GM18909 (cell line): Measurements from ENCODE around the gene EMILIN1.

Experiments used
- ATAC-seq: cut with Tn5 transposase; IDR thresholded peaks from one replicate; pipeline ENCODE4 v1.9.1; 2021; ENCODE audit warnings: mild to moderate bottlenecking; ENCODE audit not compliant: unreplicated experiment, poor library complexity

Gene EMILIN1

GRCh38 chr2:27079233-27080139 is 1.1 kb downstream of the EMILIN1 start:
- ATAC-seq = no peak

- no peak for ATAC-seq
Measured at GRCh38 chr2:27080140-27080469, 1.7 kb downstream of the EMILIN1 start.

DNA sequence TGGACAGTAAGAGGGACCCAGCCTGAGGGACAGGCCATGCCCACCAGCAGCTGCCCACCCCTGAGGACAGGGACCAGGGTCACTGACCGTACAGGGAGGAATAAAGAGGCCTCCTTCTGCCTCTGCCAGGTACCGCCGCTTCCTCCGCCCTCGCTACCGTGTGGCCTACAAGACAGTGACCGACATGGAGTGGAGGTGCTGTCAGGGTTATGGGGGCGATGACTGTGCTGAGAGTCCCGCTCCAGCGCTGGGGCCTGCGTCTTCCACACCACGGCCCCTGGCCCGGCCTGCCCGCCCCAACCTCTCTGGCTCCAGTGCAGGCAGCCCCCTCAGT is 2.2 kb downstream of the EMILIN1 start:
- ATAC-seq = no peak

DNA sequence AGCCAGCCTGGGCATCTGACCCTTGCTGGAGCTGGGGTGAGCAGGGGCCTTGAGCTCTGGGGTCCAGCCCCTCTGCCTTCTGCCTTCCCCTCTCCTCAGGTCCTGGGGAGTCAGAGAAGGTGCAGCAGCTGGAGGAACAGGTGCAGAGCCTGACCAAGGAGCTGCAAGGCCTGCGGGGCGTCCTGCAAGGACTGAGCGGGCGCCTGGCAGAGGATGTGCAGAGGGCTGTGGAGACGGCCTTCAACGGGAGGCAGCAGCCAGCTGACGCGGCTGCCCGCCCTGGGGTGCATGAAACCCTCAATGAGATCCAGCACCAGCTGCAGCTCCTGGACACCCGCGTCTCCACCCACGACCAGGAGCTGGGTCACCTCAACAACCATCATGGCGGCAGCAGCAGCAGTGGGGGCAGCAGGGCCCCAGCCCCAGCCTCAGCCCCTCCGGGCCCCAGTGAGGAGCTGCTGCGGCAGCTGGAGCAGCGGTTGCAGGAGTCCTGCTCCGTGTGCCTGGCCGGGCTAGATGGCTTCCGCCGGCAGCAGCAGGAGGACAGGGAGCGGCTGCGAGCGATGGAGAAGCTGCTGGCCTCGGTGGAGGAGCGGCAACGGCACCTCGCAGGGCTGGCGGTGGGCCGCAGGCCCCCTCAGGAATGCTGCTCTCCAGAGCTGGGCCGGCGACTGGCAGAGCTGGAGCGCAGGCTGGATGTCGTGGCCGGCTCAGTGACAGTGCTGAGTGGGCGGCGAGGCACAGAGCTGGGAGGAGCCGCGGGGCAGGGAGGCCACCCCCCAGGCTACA is 3.8 kb downstream of the EMILIN1 start:
- no peak for ATAC-seq

- no peak for ATAC-seq
Measured at GRCh38 chr2:27082773-27083409, 4.5 kb downstream of the EMILIN1 start.

GRCh38 chr2:27083410-27084296 is 5.2 kb downstream of the EMILIN1 start:
- no peak for ATAC-seq

- ATAC-seq = no peak
Measured at GRCh38 chr2:27084297-27085061, 6.1 kb downstream of the EMILIN1 start.

- no peak for ATAC-seq
Measured at GRCh38 chr2:27085062-27085672, 6.8 kb downstream of the EMILIN1 start.

DNA sequence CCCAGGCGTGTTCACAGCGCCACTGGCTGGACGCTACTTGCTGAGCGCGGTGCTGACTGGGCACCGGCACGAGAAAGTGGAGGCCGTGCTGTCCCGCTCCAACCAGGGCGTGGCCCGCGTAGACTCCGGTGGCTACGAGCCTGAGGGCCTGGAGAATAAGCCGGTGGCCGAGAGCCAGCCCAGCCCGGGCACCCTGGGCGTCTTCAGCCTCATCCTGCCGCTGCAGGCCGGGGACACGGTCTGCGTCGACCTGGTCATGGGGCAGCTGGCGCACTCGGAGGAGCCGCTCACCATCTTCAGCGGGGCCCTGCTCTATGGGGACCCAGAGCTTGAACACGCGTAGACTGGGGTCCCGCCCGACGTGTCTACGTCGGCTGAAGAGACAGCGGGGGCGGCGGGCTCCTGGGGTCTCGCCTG is 7.3 kb downstream of the EMILIN1 start:
- ATAC-seq = peak; percentile 16

DNA sequence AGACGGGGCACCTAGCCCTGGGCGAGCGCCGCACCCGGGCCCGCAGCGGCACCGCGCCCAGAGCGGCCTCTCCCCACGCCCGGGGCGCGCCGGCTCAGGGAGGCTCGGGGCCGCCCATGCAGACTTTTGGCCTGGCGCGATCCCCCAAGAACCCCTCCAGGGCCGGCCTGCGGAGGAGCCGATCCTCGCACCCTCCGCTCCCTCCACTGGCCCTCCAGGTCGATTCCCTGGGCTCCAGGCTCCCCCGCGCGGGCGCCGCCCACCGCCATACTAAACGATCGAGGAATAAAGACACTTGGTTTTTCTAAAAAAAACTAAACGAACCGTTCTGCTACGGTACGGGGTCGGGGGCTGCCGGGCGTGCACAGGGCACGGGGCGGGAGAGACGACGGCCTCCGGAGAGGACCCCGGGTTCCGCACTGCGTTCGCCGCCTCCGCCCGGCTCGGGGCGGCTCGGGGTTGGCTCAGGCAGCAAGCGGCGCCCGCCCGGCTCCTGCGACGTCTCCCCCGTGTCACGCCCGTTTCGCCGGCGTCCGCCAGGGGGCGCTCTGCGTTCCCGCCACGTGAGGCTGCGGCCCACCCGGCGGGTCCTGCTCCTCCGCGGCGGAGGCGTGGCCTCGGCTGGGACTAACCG is 7.8 kb downstream of the EMILIN1 start:
- peak; percentile 78 for ATAC-seq

DNA sequence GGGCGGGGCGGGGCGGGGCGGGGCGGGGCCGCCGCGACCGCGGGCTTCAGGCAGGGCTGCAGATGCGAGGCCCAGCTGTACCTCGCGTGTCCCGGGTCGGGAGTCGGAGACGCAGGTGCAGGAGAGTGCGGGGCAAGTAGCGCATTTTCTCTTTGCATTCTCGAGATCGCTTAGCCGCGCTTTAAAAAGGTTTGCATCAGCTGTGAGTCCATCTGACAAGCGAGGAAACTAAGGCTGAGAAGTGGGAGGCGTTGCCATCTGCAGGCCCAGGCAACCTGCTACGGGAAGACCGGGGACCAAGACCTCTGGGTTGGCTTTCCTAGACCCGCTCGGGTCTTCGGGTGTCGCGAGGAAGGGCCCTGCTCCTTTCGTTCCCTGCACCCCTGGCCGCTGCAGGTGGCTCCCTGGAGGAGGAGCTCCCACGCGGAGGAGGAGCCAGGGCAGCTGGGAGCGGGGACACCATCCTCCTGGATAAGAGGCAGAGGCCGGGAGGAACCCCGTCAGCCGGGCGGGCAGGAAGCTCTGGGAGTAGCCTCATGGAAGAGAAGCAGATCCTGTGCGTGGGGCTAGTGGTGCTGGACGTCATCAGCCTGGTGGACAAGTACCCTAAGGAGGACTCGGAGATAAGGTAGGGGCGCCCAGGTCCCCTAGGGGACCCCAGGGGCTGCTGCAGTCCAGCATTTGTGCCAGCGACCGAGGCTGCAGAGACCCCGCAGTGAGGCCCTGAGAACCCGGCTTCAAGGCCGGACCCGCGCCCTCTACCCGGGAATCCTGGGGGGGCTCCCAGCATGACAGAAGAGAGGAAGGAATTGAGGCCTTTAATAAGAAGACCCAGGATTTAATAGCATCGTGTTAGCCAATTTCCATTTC is 8.5 kb downstream of the EMILIN1 start, which contains the start of gene KHK:
TSS of gene KHK (plus strand) at position 49 of the 870 bp plus-strand sequence. CDS start at position 537, 488 bp downstream.
- ATAC-seq = peak; percentile 7

DNA sequence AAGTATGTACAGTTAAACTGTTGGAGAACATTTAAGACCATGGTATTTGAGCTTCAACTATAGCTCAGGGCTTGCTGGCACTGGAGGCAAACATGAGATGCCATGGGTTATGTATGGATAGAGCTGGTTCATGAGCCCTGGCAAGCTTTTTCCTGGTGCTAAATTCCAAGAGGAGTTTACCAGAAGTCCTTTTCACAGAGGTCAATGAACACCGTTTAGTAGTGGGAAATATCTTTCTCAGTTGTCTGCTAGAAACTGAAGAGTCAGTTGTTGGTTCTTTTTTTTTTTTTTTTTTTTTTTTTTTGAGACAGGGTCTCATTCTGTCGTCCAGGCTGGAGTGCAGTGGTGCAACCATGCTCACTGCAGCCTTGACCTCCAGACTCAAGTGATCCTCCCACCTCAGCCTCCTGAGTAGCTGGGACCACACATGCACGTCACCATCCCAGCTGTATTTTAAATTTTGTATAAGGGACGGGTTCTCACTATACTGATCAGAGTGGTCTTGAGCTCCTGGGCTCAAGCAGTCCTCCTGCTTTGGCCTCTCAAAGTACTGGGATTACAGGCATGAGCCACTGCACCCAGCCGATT is 9.5 kb downstream of the EMILIN1 start:
- no peak for ATAC-seq

- no peak for ATAC-seq
Measured at GRCh38 chr2:27088634-27089033, 10.2 kb downstream of the EMILIN1 start.

GRCh38 chr2:27089111-27089954 is 10.9 kb downstream of the EMILIN1 start:
- ATAC-seq = no peak

DNA sequence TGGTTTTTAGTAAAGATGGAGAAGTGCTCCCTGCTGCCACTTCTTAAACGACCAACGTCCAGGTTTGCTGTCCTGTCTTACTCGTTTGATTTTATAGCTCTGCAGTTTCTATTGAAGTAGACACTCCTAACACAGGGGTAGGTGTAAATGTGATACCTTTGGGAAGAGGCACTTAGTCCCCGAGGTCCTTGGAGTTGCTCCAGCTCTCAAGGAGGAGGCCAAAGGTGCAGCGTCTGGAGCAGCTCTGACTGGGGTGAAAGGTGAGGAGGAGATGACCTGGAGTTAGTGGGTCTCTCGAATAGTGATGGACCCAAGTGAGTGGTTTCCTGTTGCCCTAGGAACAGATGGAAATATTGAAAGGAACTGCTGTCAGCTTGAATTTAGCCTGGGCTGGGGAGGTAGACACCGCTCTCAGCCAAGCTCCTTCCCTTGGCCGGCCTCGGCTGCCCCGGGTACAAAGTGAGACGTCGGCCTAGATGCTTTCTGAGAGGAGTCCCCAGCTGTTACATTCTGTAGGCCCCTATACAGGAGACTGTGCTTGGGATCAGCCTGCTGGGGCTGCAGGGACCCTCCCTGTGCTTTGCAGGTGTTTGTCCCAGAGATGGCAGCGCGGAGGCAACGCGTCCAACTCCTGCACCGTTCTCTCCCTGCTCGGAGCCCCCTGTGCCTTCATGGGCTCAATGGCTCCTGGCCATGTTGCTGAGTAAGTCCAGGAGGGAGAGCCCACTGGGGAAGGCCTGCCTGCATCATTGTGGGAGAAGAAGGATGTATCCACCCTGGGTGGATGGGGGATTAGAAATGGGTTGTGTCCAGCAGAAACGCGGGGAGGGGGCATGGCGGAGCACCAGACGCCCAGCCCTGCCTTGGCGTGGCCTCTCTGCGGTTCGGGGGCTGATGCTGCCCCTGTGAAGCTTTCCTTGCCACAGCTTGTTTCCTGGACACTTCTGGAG is 13.6 kb downstream of the EMILIN1 start:
- ATAC-seq = no peak
